Parathyroid adenoma (tissue), 2 donors: ENCODE results near the gene POU2F1.

Source experiments
- H2AFZ ChIP-seq: fragments of 300-600 bp; sonication (generic); one replicate; pipeline ENCODE4 v1.7.0; 2017; ENCODE audit warnings: antibody characterized with exemption, mild to moderate bottlenecking
- H3K27ac ChIP-seq: fragments of 300-600 bp; sonication (generic); one replicate; pipeline ENCODE4 v1.7.0; 2017
- H3K27me3 ChIP-seq: fragments of 300-600 bp; sonication (generic); one replicate; pipeline ENCODE4 v1.7.0; 2017; ENCODE audit warnings: low read length; ENCODE audit not compliant: control insufficient read depth, insufficient read depth
- H3K36me3 ChIP-seq: fragments of 300-600 bp; sonication (generic); one replicate; pipeline ENCODE4 v1.7.0; 2017; ENCODE audit warnings: low read length; ENCODE audit not compliant: control insufficient read depth, insufficient read depth
- H3K4me1 ChIP-seq: fragments of 300-600 bp; sonication (generic); one replicate; pipeline ENCODE4 v1.7.0; 2017; ENCODE audit warnings: control low read depth
- H3K4me2 ChIP-seq: fragments of 300-600 bp; sonication (generic); one replicate; pipeline ENCODE4 v1.7.0; 2017; ENCODE audit warnings: low read length
- H3K4me3 ChIP-seq: fragments of 300-600 bp; sonication (generic); one replicate; pipeline ENCODE4 v1.7.0; 2017; ENCODE audit warnings: low read depth, low read length
- H3K79me2 ChIP-seq: fragments of 300-600 bp; sonication (generic); one replicate; pipeline ENCODE4 v1.7.0; 2017; ENCODE audit warnings: control low read depth
- H3K9ac ChIP-seq: fragments of 300-600 bp; sonication (generic); one replicate; pipeline ENCODE4 v1.7.0; 2017; ENCODE audit warnings: mild to moderate bottlenecking
- H3K9me3 ChIP-seq: fragments of 300-600 bp; sonication (generic); one replicate; pipeline ENCODE4 v1.7.0; 2017; ENCODE audit warnings: low read length; ENCODE audit not compliant: control insufficient read depth
- TF ChIP-seq, protein P1 (sequence below): fragments of 300-600 bp; sonication (generic); IDR thresholded peaks from one replicate; pipeline ENCODE4 v1.7.0; 2017; ENCODE audit warnings: antibody characterized with exemption, mild to moderate bottlenecking
- donor health status: primary hyperparathyroidism.

POU2F1 gene

DNA sequence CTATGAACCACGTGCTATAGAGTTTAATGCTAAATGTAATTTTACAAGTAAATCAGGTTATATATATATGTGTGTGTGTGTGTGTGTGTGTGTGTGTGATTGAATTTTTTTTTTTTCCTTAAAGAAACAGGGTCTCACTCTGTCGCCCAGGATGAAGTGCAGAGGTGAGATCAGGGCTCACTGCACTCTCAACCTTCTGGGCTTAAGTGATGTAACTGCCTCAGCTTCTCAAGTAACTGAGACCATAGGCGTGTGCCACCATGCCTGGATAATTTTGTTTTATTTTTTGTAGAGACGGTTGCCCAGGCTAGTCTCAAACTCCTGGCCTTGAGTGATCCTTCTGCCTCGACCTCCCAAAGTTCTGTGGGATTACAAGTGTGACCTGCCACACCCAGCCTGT is 26.3 kb downstream of the POU2F1 start:
- Histone ChIP-seq H3K79me2 (peaks cover 10% of the 10 kb centered on the region), H2AFZ (no peak overlapping the region), H3K4me2 (no peak overlapping the region), H3K4me3 (no peak overlapping the region), H3K27ac (no peak overlapping the region), H3K36me3 (no peaks in the 10 kb centered on the region), H3K27me3 (no peaks in the 10 kb centered on the region), H3K9ac (no peak overlapping the region), H3K9me3 (no peaks in the 10 kb centered on the region), H3K4me1 (peaks cover 5% of the 10 kb centered on the region)
- TF ChIP-seq, protein P1, sequence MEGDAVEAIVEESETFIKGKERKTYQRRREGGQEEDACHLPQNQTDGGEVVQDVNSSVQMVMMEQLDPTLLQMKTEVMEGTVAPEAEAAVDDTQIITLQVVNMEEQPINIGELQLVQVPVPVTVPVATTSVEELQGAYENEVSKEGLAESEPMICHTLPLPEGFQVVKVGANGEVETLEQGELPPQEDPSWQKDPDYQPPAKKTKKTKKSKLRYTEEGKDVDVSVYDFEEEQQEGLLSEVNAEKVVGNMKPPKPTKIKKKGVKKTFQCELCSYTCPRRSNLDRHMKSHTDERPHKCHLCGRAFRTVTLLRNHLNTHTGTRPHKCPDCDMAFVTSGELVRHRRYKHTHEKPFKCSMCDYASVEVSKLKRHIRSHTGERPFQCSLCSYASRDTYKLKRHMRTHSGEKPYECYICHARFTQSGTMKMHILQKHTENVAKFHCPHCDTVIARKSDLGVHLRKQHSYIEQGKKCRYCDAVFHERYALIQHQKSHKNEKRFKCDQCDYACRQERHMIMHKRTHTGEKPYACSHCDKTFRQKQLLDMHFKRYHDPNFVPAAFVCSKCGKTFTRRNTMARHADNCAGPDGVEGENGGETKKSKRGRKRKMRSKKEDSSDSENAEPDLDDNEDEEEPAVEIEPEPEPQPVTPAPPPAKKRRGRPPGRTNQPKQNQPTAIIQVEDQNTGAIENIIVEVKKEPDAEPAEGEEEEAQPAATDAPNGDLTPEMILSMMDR, result no peak

GRCh38 chr1:167247754-167248153 is 27.1 kb downstream of the POU2F1 start:
- TF ChIP-seq, protein P1, result no peak
- no peaks in the 10 kb centered on the region for H3K36me3 ChIP-seq
- H3K79me2 ChIP-seq, result peaks cover 12% of the 10 kb centered on the region
- no peaks in the 10 kb centered on the region for H3K27me3 ChIP-seq
- no peak overlapping the region for H3K4me3 ChIP-seq
- H3K9me3 ChIP-seq, result no peaks in the 10 kb centered on the region
- H2AFZ ChIP-seq, result no peak overlapping the region
- no peak overlapping the region for H3K9ac ChIP-seq
- peaks cover 5% of the 10 kb centered on the region for H3K4me1 ChIP-seq
- H3K4me2 ChIP-seq, result no peak overlapping the region
- H3K27ac ChIP-seq, result no peak overlapping the region

GRCh38 chr1:167248707-167249642 is 28.3 kb downstream of the POU2F1 start:
- Histone ChIP-seq H3K27me3 (no peaks in the 10 kb centered on the region), H3K4me1 (peaks cover 5% of the 10 kb centered on the region), H3K79me2 (peaks cover 15% of the 10 kb centered on the region), H2AFZ (no peak overlapping the region), H3K27ac (no peak overlapping the region), H3K36me3 (no peaks in the 10 kb centered on the region), H3K4me2 (no peak overlapping the region), H3K4me3 (no peak overlapping the region), H3K9ac (no peak overlapping the region), H3K9me3 (no peaks in the 10 kb centered on the region)
- TF ChIP-seq, protein P1, result no peak

- Histone ChIP-seq H3K9me3 (no peaks in the 10 kb centered on the region), H3K27me3 (no peaks in the 10 kb centered on the region), H3K79me2 (peaks cover 15% of the 10 kb centered on the region), H3K4me1 (peaks cover 5% of the 10 kb centered on the region), H2AFZ (no peak overlapping the region), H3K9ac (no peak overlapping the region), H3K27ac (no peak overlapping the region), H3K36me3 (no peaks in the 10 kb centered on the region), H3K4me2 (no peak overlapping the region), H3K4me3 (no peak overlapping the region)
- TF ChIP-seq, protein P1, result no peak
These were observed 29.0 kb downstream of the POU2F1 start for GRCh38 chr1:167249702-167250101.
